CD4-positive, alpha-beta T cell treated with Interleukin-4 for 4 hours (primary cell): ENCODE results near the gene MEIS1.

Experiments used
- DNase-seq: peaks from one replicate; pipeline ENCODE4 v3.0.0-alpha.2; 2020

MEIS1 gene

GRCh38 chr2:66445925-66446871, 11.3 kb downstream of the MEIS1 start:
- no peak for DNase-seq

GRCh38 chr2:66446941-66447340, 12.0 kb downstream of the MEIS1 start:
- no peak for DNase-seq

- no peak for DNase-seq
Measured at GRCh38 chr2:66447677-66448076, 12.8 kb downstream of the MEIS1 start.

- no peak for DNase-seq
Measured at GRCh38 chr2:66448136-66448991, 13.4 kb downstream of the MEIS1 start.

GRCh38 chr2:66452214-66452613, 17.3 kb downstream of the MEIS1 start:
- no peak for DNase-seq

- DNase-seq, result no peak
Measured at GRCh38 chr2:66452917-66453316, 18.0 kb downstream of the MEIS1 start.

- no peak for DNase-seq
Measured at GRCh38 chr2:66455490-66455889, 20.6 kb downstream of the MEIS1 start.

- no peak for DNase-seq
Measured at GRCh38 chr2:66456183-66457041, 21.5 kb downstream of the MEIS1 start.

- no peak for DNase-seq
Measured at GRCh38 chr2:66457545-66457944, 22.6 kb downstream of the MEIS1 start.

- DNase-seq, result no peak
Measured at GRCh38 chr2:66460031-66460430, 25.1 kb downstream of the MEIS1 start.

- DNase-seq, result no peak
Measured at GRCh38 chr2:66461001-66461663, 26.2 kb downstream of the MEIS1 start.

- DNase-seq, result no peak
Measured at GRCh38 chr2:66461664-66462500, 27.0 kb downstream of the MEIS1 start.

- no peak for DNase-seq
Measured at GRCh38 chr2:66462501-66462825, 27.5 kb downstream of the MEIS1 start.

GRCh38 chr2:66463206-66463755, 28.4 kb downstream of the MEIS1 start:
- no peak for DNase-seq

- DNase-seq, result no peak
Measured at GRCh38 chr2:66464930-66465637, 30.2 kb downstream of the MEIS1 start.

- no peak for DNase-seq
Measured at GRCh38 chr2:66466433-66466832, 31.5 kb downstream of the MEIS1 start.

- no peak for DNase-seq
Measured at GRCh38 chr2:66467718-66468117, 32.8 kb downstream of the MEIS1 start.

- DNase-seq, result no peak
Measured at GRCh38 chr2:66469214-66469902, 34.4 kb downstream of the MEIS1 start.

GRCh38 chr2:66470199-66470598, 35.3 kb downstream of the MEIS1 start:
- no peak for DNase-seq
